ENCODE results near the gene HIGD1A. TPM values are rescaled to one million over a fixed set of nuclear protein-coding genes. Genes with fewer than 3 reads are reported as not detected.
A peak's percentile ranks its signal among the peaks of the same experiment; 100 is the strongest.
"Not testable (repeated sequence)": the region's sequence is repeated elsewhere in the genome, so short reads cannot be mapped to it uniquely, and the experiment has no call there.

HIGD1A gene
- total RNA-seq, 1 experiment from 2014 or later, result 201 TPM

DNA sequence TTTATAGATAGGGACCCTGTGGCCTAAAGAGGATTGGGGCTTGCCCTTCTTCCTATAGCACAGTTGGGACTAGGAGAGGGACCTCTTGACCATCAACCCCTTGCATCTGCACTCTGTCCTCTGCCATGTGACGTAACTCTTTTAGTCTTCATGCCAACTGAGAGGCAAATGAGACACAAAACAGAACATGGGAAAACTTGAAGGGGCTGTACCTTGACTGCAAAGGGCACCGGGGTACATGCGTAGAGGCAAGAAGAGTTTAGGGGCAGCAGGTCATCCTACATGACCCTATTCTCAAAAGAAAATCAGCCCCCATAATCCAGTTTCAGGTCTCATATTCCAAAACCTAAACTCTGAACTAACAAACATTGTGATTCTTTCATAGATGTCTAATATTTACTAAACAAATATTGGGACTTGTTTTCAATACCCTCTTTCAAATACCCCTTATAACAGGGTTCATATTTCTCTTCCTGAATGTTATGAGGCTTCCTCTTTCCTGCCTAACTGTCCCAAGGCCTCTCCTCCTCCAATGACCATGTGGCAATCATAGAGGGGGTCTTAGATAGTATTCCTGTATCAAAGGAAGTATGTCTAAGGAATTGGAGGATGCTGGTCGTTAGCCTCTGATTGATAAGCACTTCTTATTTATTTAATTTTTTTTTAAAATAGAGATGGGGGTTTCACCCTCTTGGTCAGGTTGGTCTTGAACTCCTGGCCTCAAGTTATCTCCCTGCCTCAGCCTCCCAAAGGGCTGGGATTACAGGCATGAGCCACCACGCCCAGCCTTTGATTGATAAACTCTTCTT, 25.5 kb upstream of the HIGD1A start:
- DNase-seq (ENCODE audit: low read depth), result no peak

DNA sequence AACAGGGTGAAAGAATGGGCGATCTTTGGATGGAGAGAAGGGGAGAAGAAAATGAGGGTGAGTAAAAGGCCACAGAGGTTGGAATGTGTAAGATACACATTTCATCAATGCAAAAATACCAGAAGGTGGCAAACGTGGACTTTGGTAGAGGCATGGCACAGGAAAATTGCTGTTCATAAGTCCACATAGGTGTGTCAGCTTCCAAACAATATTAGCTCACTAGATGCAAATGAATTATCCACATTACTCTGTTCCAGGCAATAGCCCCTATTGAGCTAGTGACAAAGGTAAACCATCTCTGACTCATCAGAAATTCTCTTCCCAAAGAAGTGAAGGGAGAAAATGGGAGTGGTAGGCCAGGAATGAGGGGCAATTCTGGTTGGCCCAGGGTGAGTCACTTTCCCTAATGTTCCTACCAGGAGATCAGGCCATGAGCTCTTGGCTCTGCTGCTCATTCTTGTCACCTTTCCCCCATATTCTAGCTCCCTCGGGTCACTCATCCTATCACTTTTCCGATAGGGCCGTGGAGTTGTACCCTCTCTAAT, 24.9 kb upstream of the HIGD1A start:
- DNase-seq (ENCODE audit: low read depth), result no peak

DNA sequence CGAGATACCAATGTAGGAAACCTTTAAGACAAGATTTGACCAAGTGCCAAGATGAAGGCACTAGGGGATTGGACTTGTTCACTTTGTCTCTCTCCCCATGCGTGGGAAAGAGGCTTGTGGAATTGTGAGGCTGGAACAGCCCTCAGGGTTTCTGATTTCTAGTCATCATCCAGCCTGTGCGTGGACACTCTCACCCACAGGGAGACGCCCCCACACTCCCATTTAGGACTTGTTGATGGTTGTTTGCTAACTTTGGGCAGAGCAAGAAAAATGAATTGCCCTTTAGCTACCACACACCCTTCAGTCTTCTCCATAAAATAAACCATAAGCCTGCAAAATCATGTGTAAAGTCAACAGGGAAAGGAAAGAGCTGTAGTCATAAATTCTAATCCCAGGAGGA, 23.4 kb upstream of the HIGD1A start:
- DNase-seq (ENCODE audit: low read depth), result no peak

DNA sequence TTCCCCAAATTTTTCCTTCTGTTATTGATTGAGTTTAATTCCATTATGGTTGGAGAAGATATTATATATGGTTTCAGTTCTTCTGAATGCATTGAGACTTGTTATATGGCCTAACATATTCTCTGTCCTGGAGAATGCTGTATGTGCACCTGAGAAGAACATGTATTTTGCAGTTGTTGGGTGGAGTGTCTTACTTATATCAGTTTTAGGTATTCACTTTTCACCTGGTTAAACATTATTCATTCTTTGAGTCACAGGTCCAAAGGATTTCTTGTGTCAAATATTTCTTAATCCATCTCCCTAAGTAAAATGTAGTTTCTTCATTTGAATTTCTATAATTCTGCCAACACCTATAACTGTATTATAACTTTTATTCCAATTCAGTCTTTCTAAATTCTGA, 22.7 kb upstream of the HIGD1A start:
- DNase-seq (ENCODE audit: low read depth), result no peak

- peak; percentile 18 for DNase-seq (ENCODE audit: low read depth)
Observed at GRCh38 chr3:42826141-42826540, 21.9 kb upstream of the HIGD1A start.

DNA sequence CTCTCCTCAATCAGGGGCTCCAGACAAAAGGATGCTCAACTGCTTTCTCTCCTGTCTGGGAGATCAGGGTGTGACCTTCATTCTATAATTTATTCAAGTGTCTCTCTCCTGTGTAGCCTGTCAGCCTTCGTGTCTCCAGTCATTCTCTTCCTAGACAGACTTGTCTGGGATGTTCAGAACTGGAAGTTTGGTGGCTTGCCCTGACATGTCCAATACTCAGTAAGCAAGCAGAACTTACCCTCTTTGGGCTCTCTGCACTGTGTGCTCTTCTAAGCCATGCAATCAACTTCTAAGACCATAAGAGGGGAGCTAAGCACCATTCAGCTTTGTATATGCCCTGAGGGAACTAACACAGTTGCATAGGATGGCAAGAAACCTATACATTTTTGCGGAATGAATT, 19.1 kb upstream of the HIGD1A start:
- peak; percentile 10 for DNase-seq (ENCODE audit: low read depth)

DNA sequence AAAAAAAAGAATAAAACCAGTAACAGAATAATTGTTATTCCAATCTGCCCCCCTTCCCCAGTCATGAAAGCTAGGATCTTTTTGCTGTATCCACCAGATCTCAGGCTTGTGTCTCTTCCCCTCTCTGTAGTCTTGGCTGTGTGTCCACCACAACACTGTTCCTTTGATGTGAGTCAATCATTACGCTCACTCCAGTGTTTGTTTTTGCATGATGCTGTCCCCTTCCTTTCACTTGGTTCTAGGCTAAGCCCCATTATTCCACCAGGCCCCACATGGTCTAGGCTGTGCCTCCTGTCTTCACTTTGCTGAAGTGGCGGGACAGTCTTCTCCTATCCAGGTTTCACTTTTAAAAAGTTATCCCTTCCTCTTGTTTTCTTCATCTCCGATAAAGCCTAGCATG, 18.5 kb upstream of the HIGD1A start:
- DNase-seq (ENCODE audit: low read depth), result peak; percentile 13

- DNase-seq (ENCODE audit: low read depth), result no peak
Observed at GRCh38 chr3:42820746-42821051, 16.4 kb upstream of the HIGD1A start.

GRCh38 chr3:42819351-42819965, 15.2 kb upstream of the HIGD1A start:
- no peak for DNase-seq (ENCODE audit: low read depth)

GRCh38 chr3:42815826-42816225, 11.5 kb upstream of the HIGD1A start:
- DNase-seq (ENCODE audit: low read depth), result no peak

GRCh38 chr3:42814914-42815507, 10.7 kb upstream of the HIGD1A start:
- DNase-seq (ENCODE audit: low read depth), result no peak

- DNase-seq (ENCODE audit: low read depth), result no peak
Observed at GRCh38 chr3:42814246-42814645, 10.0 kb upstream of the HIGD1A start.

DNA sequence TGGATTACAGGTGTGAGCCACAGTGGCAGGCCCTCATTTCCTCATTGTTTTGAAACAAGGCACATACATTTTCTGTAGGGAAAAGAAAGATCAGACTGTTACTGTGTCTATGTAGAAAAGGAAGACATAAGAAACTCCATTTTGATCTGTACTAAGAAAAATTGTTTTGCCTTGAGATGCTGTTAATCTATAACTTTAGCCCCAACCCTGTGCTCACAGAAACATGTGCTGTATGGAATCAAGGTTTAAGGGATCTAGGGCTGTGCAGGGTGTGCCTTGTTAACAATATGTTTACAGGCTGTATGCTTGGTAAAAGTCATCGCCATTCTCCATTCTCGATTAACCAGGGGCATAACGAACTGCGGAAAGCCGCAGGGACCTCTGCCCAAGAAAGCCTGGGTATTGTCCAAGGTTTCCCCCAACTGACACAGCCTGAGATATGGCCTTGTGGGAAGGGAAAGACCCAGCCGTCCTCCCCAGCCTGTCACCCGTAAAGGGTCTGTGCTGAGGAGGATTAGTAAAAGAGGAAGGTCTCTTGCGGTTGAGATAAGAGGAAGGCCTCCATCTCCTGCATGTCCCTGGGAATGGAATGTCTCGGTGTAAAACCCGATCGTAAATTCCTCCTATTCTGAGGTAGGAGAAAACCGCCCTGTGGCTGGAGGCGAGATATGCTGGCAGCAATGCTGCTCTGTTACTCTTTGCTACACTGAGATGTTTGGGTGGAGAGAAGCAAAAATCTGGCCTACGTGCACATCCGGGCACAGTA, 7.0 kb upstream of the HIGD1A start:
- not testable (repeated sequence) for DNase-seq (ENCODE audit: low read depth)

- not testable (repeated sequence) for DNase-seq (ENCODE audit: low read depth)
Observed at GRCh38 chr3:42810706-42811105, 6.4 kb upstream of the HIGD1A start.

GRCh38 chr3:42809202-42809601, 4.9 kb upstream of the HIGD1A start, which contains the start of gene ACKR2:
TSS of gene ACKR2 (plus strand) at chr3:42809445. CDS start at chr3:42864503, 55,058 bp downstream.
- no peak for DNase-seq (ENCODE audit: low read depth)

DNA sequence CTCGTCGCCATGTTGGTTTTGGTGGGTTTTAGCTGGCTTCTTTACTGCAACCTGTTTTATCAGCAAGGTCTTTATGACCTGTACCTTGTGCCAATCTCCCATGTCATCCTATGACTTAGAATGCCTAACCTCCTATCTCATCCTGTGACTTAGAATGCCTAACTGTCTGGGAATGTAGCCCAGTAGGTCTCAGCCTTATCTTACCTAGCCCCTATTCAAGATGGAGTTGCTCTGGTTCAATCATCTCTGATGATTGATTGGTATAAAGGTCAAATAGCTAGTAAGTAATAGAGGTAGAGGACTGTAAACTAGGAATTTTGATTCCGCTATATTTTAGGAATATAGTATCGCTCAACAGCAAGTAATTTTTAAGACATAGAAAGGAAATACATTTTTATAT, 3.6 kb upstream of the HIGD1A start:
- no peak for DNase-seq (ENCODE audit: low read depth)

DNA sequence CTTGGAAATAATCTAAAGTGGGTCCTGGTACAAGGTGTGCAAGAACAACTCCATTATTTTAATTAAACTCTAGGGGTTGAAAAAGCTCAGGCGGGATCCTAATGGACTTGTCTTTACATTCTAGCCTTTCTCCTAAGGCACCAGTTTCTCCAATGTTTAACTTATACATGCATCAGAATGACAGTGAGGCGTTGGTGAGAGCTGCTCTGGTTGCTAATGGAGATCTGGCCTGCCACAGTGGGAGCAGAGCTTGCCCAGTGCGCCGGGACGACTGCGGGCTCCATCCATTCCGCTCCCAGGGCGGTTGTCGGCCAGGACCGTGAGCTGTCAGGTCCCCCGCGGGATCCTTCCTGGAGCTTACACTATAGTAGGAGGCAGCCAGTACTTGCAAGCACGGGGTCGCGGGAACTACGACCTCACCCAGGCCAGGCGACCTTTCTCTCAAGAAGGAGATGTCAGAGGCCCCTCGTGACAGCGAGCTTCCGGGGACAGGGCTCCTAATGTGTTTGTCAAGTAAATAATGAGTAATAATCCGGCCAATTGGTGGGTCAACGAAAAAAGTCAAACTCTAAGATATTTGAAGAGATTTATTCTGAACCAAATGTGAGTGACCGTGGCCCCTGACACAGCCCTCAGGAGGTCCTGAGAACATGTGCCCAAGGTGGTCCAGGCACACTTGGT, 991 bp upstream of the HIGD1A start:
- DNase-seq (ENCODE audit: low read depth), result no peak

- no peak for DNase-seq (ENCODE audit: low read depth)
Observed at GRCh38 chr3:42804831-42805132, 492 bp upstream of the HIGD1A start.

DNA sequence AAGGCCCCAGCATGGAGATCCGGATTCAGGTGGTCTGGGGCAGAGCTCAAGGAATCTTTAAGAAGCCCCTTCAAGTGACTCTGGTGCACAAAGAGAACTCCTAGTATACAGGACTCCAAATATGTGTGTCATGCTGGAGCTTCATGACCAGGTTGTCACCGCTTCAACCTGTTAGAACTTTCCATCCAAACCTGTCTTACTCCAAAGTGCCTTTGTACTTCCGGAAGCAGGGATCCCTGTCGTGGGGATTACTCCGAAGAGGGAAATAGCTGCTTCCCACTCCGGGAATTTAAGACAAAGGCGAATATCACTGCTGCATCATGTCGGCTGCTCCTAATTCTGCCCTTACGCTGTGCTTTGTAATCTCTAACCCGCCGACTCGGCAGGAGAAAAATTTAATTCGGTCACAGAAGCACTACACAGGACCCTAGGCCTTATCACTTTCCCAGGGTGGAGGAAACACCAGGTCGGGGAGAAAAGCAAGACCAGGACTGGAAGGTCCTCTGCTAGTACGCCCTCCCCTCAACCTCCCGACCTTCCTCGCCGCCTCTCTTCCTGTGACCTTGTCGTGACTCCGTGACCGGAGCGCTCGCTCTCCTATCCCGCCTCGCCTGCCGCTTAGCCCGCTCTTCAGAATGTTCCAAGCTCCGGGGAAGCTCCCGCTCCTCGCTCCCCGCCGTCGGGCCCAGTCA, 730 bp downstream of the HIGD1A start:
- peak; percentile 31 for DNase-seq (ENCODE audit: low read depth)

- peak; percentile 38 for DNase-seq (ENCODE audit: low read depth)
Observed at GRCh38 chr3:42802876-42803413, 1.3 kb downstream of the HIGD1A start.

GRCh38 chr3:42801784-42802183, 2.5 kb downstream of the HIGD1A start:
- DNase-seq (ENCODE audit: low read depth), result no peak
